Neural progenitor cell (in vitro differentiated cells): Measurements from ENCODE around the gene RBL2. TPM values are rescaled to one million over a fixed set of nuclear protein-coding genes. Genes with fewer than 3 reads are reported as not detected.

Experiments used
- DNase-seq: peaks from one replicate; pipeline ENCODE4 v3.0.0-alpha.2; 2016; ENCODE audit warnings: low spot score
- H2AFZ ChIP-seq: fragments of 200-600 bp; sonication (generic); replicated peaks from 2 replicates; pipeline ENCODE4 v1.6.1; 2016; ENCODE audit warnings: antibody characterized with exemption
- H3F3A ChIP-seq: fragments of 200-600 bp; sonication (generic); 2 replicates; pipeline ENCODE4 v1.6.1; 2016; ENCODE audit warnings: antibody characterized with exemption, low read depth
- H3K27ac ChIP-seq: fragments of 200-600 bp; sonication (generic); 2 replicates; pipeline ENCODE4 v1.5.1; 2016; ENCODE audit warnings: mild to moderate bottlenecking
- H3K27me3 ChIP-seq: fragments of 200-600 bp; sonication (generic); 2 replicates; pipeline ENCODE4 v1.6.1; 2016; ENCODE audit warnings: mild to moderate bottlenecking, moderate library complexity
- H3K36me3 ChIP-seq: fragments of 200-600 bp; sonication (generic); 2 replicates; pipeline ENCODE4 v1.5.1; 2016
- H3K4me1 ChIP-seq: fragments of 200-600 bp; sonication (generic); 2 replicates; pipeline ENCODE4 v1.6.1; 2016; ENCODE audit warnings: mixed run types
- H3K4me2 ChIP-seq: fragments of 200-600 bp; sonication (generic); 2 replicates; pipeline ENCODE4 v1.6.1; 2016
- H3K4me3 ChIP-seq: fragments of 200-600 bp; sonication (generic); 2 replicates; pipeline ENCODE4 v1.5.1; 2016
- H3K79me2 ChIP-seq: fragments of 200-600 bp; sonication (generic); 2 replicates; pipeline ENCODE4 v1.6.1; 2016; ENCODE audit warnings: low read depth
- H3K9ac ChIP-seq: fragments of 200-600 bp; sonication (generic); 2 replicates; pipeline ENCODE4 v1.6.1; 2016
- H3K9me3 ChIP-seq: fragments of 200-600 bp; sonication (generic); 2 replicates; pipeline ENCODE4 v1.5.1; 2016; ENCODE audit warnings: low read depth
- H4K20me1 ChIP-seq: fragments of 200-600 bp; sonication (generic); 2 replicates; pipeline ENCODE4 v1.6.1; 2016; ENCODE audit warnings: low read depth
- H3K27ac Mint-ChIP-seq: 3 replicates; pipeline ENCODE4 v1.8.0; 2021; ENCODE audit warnings: mixed read lengths
- H3K27me3 Mint-ChIP-seq: 2 replicates; pipeline ENCODE4 v1.8.0; 2022; ENCODE audit warnings: low read depth, mild to moderate bottlenecking, inconsistent platforms, moderate library complexity, mixed read lengths; ENCODE audit not compliant: insufficient read depth
- H3K36me3 Mint-ChIP-seq: 3 replicates; pipeline ENCODE4 v1.8.0; 2021; ENCODE audit warnings: mixed read lengths
- H3K4me1 Mint-ChIP-seq: 3 replicates; pipeline ENCODE4 v1.8.0; 2021; ENCODE audit warnings: mixed read lengths
- H3K4me3 Mint-ChIP-seq: 3 replicates; pipeline ENCODE4 v1.8.0; 2021; ENCODE audit warnings: mild to moderate bottlenecking, moderate library complexity, mixed read lengths
- H3K9me3 Mint-ChIP-seq: 3 replicates; pipeline ENCODE4 v1.8.0; 2020; ENCODE audit warnings: mixed read lengths
- EZH2 ChIP-seq: fragments of 200-600 bp; sonication (generic); IDR thresholded peaks from 2 replicates; pipeline ENCODE4 v1.6.1; 2017; ENCODE audit warnings: antibody characterized with exemption, mild to moderate bottlenecking, moderate library complexity
- EZH2phosphoT487 ChIP-seq: fragments of 200-600 bp; sonication (generic); IDR thresholded peaks from 2 replicates; pipeline ENCODE4 v1.6.1; 2017; ENCODE audit warnings: antibody characterized with exemption
- total RNA-seq: library from RNA; depleted of rRNA; stranded (reverse); fragments of >200 nt; gene quantifications from 2 replicates; pipeline ENCODE4 v1.2.3, GENCODE V29; 2015; ENCODE audit warnings: low replicate concordance
- TF ChIP-seq, protein P1 (sequence below): fragments of 200-600 bp; sonication (generic); IDR thresholded peaks from 2 replicates; pipeline ENCODE4 v1.5.1; 2017; ENCODE audit warnings: antibody characterized with exemption, mild to moderate bottlenecking

Gene RBL2
- total RNA-seq, 1 donor from 2014 or later = 58.1 TPM

DNA sequence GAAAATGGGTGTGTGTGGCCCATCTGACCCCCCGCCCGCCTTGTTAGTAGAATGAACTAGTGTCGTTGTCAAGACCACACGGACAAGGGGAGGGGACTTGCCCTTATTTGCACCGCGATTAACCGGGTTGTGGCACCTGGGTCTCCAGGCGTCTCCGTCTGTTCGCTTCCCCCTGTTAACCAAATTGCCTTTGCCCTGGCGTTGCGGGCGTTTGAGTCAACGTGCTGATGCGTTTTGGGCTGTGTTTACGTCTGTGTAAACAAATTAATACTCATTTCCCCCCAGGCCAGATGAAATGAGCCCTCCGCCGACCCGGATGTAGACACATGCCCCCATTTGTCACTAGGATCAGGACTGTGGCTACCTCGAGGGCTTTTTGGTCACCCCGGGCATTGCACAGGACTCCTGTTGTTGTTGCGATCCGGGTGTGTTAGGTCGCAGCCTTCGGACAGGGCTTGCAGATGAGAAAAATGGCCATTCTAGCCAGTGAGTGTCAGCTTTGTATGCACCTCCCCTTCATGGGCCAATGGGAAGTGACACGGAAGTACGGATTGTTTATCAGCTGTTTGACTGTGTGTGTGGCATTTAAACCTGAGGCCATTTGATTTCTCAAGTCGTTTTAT, 906 bp downstream of the RBL2 start:
- peaks cover 50% of the 10 kb centered on the region for H3K79me2 ChIP-seq
- H3K9ac ChIP-seq = peak overlapping the region; percentile 69
- H3K36me3 ChIP-seq = no peaks in the 10 kb centered on the region
- H3K27me3 ChIP-seq = no peaks in the 10 kb centered on the region
- H3K4me1 ChIP-seq = peaks cover 8% of the 10 kb centered on the region
- no peaks in the 10 kb centered on the region for H3K9me3 ChIP-seq
- H3K4me1 Mint-ChIP-seq = peaks cover 13% of the 10 kb centered on the region
- peak overlapping the region; percentile 82 for H3K4me2 ChIP-seq
- peak; percentile 73 for DNase-seq
- H3K4me3 Mint-ChIP-seq = peak overlapping the region; percentile 98
- H3K4me3 ChIP-seq = peak overlapping the region; percentile 85
- H3K9me3 Mint-ChIP-seq = no peaks in the 10 kb centered on the region
- H3K27me3 Mint-ChIP-seq = no peaks in the 10 kb centered on the region
- H3K27ac ChIP-seq = no peak overlapping the region
- peak overlapping the region; percentile 93 for H2AFZ ChIP-seq
- peak overlapping the region; percentile 96 for H3K27ac Mint-ChIP-seq
- TF ChIP-seq, protein P1, sequence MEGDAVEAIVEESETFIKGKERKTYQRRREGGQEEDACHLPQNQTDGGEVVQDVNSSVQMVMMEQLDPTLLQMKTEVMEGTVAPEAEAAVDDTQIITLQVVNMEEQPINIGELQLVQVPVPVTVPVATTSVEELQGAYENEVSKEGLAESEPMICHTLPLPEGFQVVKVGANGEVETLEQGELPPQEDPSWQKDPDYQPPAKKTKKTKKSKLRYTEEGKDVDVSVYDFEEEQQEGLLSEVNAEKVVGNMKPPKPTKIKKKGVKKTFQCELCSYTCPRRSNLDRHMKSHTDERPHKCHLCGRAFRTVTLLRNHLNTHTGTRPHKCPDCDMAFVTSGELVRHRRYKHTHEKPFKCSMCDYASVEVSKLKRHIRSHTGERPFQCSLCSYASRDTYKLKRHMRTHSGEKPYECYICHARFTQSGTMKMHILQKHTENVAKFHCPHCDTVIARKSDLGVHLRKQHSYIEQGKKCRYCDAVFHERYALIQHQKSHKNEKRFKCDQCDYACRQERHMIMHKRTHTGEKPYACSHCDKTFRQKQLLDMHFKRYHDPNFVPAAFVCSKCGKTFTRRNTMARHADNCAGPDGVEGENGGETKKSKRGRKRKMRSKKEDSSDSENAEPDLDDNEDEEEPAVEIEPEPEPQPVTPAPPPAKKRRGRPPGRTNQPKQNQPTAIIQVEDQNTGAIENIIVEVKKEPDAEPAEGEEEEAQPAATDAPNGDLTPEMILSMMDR = no peak
- no peak for TF ChIP-seq EZH2
- H3K36me3 Mint-ChIP-seq = peaks cover 2% of the 10 kb centered on the region
- peaks cover 33% of the 10 kb centered on the region for H4K20me1 ChIP-seq
- no peaks in the 10 kb centered on the region for H3F3A ChIP-seq

DNA sequence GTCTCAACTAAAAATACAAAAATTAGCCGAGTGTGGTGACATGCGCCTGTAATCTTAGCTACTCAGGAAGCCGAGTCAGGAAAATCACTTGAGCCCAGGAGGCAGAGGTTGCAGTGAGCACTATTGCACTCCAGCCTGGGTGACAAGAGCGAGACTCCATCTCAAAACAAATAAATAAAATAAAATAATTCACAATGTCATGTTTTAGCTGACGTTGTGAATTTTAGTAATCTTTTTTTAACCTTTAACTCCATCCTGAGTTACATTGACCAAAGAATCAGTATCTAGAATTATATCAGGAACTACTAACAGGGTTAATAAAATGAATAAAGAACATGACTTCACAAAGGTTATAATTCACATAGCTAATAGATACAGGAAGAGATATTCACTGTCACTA, 5.9 kb downstream of the RBL2 start:
- H3K27me3 Mint-ChIP-seq = no peaks in the 10 kb centered on the region
- H3K4me1 ChIP-seq = peaks cover 8% of the 10 kb centered on the region
- no peaks in the 10 kb centered on the region for H3F3A ChIP-seq
- H3K36me3 Mint-ChIP-seq = peaks cover 6% of the 10 kb centered on the region
- no peaks in the 10 kb centered on the region for H3K27me3 ChIP-seq
- H3K9ac ChIP-seq = no peak overlapping the region
- H3K9me3 Mint-ChIP-seq = no peaks in the 10 kb centered on the region
- no peak overlapping the region for H3K4me3 Mint-ChIP-seq
- H3K27ac ChIP-seq = no peak overlapping the region
- H2AFZ ChIP-seq = no peak overlapping the region
- DNase-seq = no peak
- H4K20me1 ChIP-seq = peaks cover 31% of the 10 kb centered on the region
- H3K79me2 ChIP-seq = peaks cover 48% of the 10 kb centered on the region
- no peak overlapping the region for H3K4me3 ChIP-seq
- H3K9me3 ChIP-seq = no peaks in the 10 kb centered on the region
- H3K36me3 ChIP-seq = peaks cover 4% of the 10 kb centered on the region
- H3K4me1 Mint-ChIP-seq = peaks cover 10% of the 10 kb centered on the region
- H3K27ac Mint-ChIP-seq = no peak overlapping the region
- no peak overlapping the region for H3K4me2 ChIP-seq
- TF ChIP-seq EZH2 (no peak), EZH2phosphoT487 (no peak)
- TF ChIP-seq, protein P1 = no peak

DNA sequence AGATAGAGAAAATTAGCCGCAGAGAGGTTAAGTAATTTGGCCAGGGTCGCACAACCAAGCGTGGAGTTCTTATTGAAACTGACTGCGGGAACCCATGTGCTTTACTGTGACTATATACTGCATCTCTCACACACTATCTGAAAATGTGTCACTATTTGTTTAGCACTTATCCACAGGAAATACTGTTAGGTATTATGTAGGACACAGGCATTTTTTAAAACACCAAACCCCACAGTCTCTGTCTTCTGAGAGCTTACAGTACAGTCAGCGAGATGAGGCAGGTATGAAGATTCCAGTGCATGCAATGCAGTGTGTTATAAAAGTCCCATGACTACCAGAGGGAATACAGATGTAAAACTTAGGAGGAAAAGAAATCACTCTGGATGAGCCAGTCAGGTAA, 11.3 kb downstream of the RBL2 start:
- no peak overlapping the region for H3K4me2 ChIP-seq
- Mint-ChIP-seq H3K9me3 (no peaks in the 10 kb centered on the region), H3K4me3 (no peak overlapping the region), H3K36me3 (peaks cover 12% of the 10 kb centered on the region), H3K4me1 (no peaks in the 10 kb centered on the region), H3K27me3 (no peaks in the 10 kb centered on the region), H3K27ac (no peak overlapping the region)
- no peak overlapping the region for H3K4me3 ChIP-seq
- H3K36me3 ChIP-seq = peaks cover under 1% of the 10 kb centered on the region
- H3K4me1 ChIP-seq = no peaks in the 10 kb centered on the region
- DNase-seq = no peak
- H4K20me1 ChIP-seq = no peaks in the 10 kb centered on the region
- H3F3A ChIP-seq = no peaks in the 10 kb centered on the region
- H3K27ac ChIP-seq = no peak overlapping the region
- H3K27me3 ChIP-seq = no peaks in the 10 kb centered on the region
- no peak overlapping the region for H2AFZ ChIP-seq
- no peak overlapping the region for H3K9ac ChIP-seq
- H3K79me2 ChIP-seq = peaks cover 5% of the 10 kb centered on the region
- no peaks in the 10 kb centered on the region for H3K9me3 ChIP-seq
- TF ChIP-seq EZH2phosphoT487 = no peak

DNA sequence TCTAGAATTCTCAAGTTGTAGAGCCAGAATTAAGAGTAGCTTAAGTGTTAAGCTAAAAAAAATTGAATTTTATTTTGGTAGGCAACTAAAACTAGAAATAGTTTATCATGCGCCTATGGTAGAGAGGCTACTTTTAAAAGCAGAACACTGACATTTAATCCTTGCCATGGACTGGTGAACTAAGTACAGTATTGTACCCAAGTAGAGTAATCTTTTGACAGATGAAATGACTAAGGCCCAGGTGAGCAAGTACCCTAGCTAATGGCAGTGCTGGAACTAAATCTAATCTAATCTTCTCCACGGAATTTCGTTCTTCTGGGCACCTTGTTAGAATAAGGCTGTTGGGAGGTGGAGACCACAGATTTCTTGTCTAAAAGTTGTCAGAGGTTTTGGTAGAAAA, 11.8 kb downstream of the RBL2 start:
- Mint-ChIP-seq H3K4me1 (no peaks in the 10 kb centered on the region), H3K36me3 (peaks cover 12% of the 10 kb centered on the region), H3K27ac (no peak overlapping the region), H3K27me3 (no peaks in the 10 kb centered on the region), H3K9me3 (no peaks in the 10 kb centered on the region), H3K4me3 (no peak overlapping the region)
- Histone ChIP-seq H3K36me3 (no peaks in the 10 kb centered on the region), H3K4me1 (no peaks in the 10 kb centered on the region), H3K27ac (no peak overlapping the region), H2AFZ (no peak overlapping the region), H3K27me3 (no peaks in the 10 kb centered on the region), H3F3A (no peaks in the 10 kb centered on the region), H4K20me1 (no peaks in the 10 kb centered on the region), H3K9me3 (no peaks in the 10 kb centered on the region), H3K79me2 (peaks cover 2% of the 10 kb centered on the region), H3K9ac (no peak overlapping the region), H3K4me3 (no peak overlapping the region), H3K4me2 (no peak overlapping the region)
- DNase-seq = no peak
- TF ChIP-seq EZH2 (no peak), EZH2phosphoT487 (no peak)
- TF ChIP-seq, protein P1 = no peak
